IMR-90 (cell line): Measurements from ENCODE around the gene MB21D2. TPM values are rescaled to one million over a fixed set of nuclear protein-coding genes. Genes with fewer than 3 reads are reported as not detected.
A peak's percentile ranks its signal among the peaks of the same experiment; 100 is the strongest.

Experiments used
- ATAC-seq: fragments of 200-7000 bp; cut with Tn5 transposase; 2 replicates; pipeline ENCODE4 v1.9.1; 2020; ENCODE audit warnings: low read depth, mild to moderate bottlenecking, moderate library complexity
- BruUV-seq: library from RNA; stranded (reverse); fragments of 400-500 nt; replicated peaks from 2 replicates; lab custom pipeline; 2021; lab: Mats Ljungman, UMichigan
- CTCF ChIA-PET: fragments of 300-600 bp; formaldehyde crosslinking; extraction: SDS; loops from one replicate; lab custom pipeline; 2021; ENCODE audit warnings: antibody characterized with exemption; lab: Yijun Ruan, JAX
- POLR2A ChIA-PET: fragments of 300-600 bp; sonication (Branson Sonifier 250); formaldehyde crosslinking; loops from one replicate; lab custom pipeline; 2022; ENCODE audit warnings: antibody characterized with exemption; ENCODE audit not compliant: unreplicated experiment; lab: Charles Lee
- DNase-seq: peaks from one replicate; pipeline ENCODE4 v3.0.0; 2013
- H2AFZ ChIP-seq: replicated peaks from 2 replicates; pipeline ENCODE3; 2013; ENCODE audit warnings: low read length, mild to moderate bottlenecking; ENCODE audit not compliant: poor library complexity
- H2AK5ac ChIP-seq: 2 replicates; pipeline ENCODE4 v1.6.1; 2013; ENCODE audit warnings: low read depth, low read length, inconsistent platforms
- H2AK9ac ChIP-seq: replicated peaks from 2 replicates; pipeline ENCODE3; 2013; ENCODE audit warnings: mild to moderate bottlenecking, low read depth, low read length, moderate library complexity; ENCODE audit not compliant: poor library complexity
- H2BK120ac ChIP-seq: 2 replicates; pipeline ENCODE4 v1.6.1; 2013; ENCODE audit warnings: low read depth, low read length, inconsistent platforms
- H2BK15ac ChIP-seq: 3 replicates; pipeline ENCODE4 v1.6.1; 2013; ENCODE audit warnings: low read depth, low read length, inconsistent platforms
- H2BK20ac ChIP-seq: 2 replicates; pipeline ENCODE4 v1.6.1; 2013; ENCODE audit warnings: low read depth, mild to moderate bottlenecking, inconsistent platforms, low read length, moderate library complexity
- H2BK5ac ChIP-seq: 2 replicates; pipeline ENCODE4 v1.6.1; 2013; ENCODE audit warnings: mild to moderate bottlenecking, low read depth, low read length, inconsistent platforms; ENCODE audit not compliant: poor library complexity, severe bottlenecking
- H3K14ac ChIP-seq: replicated peaks from 2 replicates; pipeline ENCODE4 v1.6.1; 2013; ENCODE audit warnings: low read depth, low read length, inconsistent platforms
- H3K18ac ChIP-seq: 2 replicates; pipeline ENCODE4 v1.6.1; 2013; ENCODE audit warnings: low read depth, low read length, control low read depth
- H3K23ac ChIP-seq: 2 replicates; pipeline ENCODE4 v1.6.1; 2013; ENCODE audit warnings: low read depth, low read length, inconsistent platforms
- H3K27ac ChIP-seq: 2 replicates; pipeline ENCODE4 v1.5.1; 2013; ENCODE audit warnings: mild to moderate bottlenecking, control low read depth, low read length; ENCODE audit not compliant: insufficient read depth
- H3K27me3 ChIP-seq: 2 replicates; pipeline ENCODE4 v1.6.1; 2013; ENCODE audit warnings: low read length; ENCODE audit not compliant: control insufficient read depth, insufficient read depth
- H3K36me3 ChIP-seq: 2 replicates; pipeline ENCODE4 v1.6.1; 2013; ENCODE audit warnings: low read length, mixed read lengths; ENCODE audit not compliant: control insufficient read depth, insufficient read depth
- H3K4ac ChIP-seq: 2 replicates; pipeline ENCODE4 v1.6.1; 2013; ENCODE audit warnings: low read depth, low read length, inconsistent platforms
- H3K4me1 ChIP-seq: 2 replicates; pipeline ENCODE4 v1.6.1; 2013; ENCODE audit warnings: low read length, mixed read lengths; ENCODE audit not compliant: control insufficient read depth, insufficient read depth
- H3K4me2 ChIP-seq: 2 replicates; pipeline ENCODE4 v1.6.1; 2013; ENCODE audit warnings: low read depth, mild to moderate bottlenecking, control low read depth, low read length, moderate library complexity
- H3K4me3 ChIP-seq: 2 replicates; pipeline ENCODE4 v1.5.1; 2013; ENCODE audit warnings: low read depth, mild to moderate bottlenecking, control low read depth, low read length, moderate library complexity; ENCODE audit not compliant: insufficient read depth
- H3K56ac ChIP-seq: 2 replicates; pipeline ENCODE4 v1.6.1; 2013; ENCODE audit warnings: low read length, inconsistent platforms; ENCODE audit not compliant: insufficient read depth; ENCODE audit errors: extremely low read depth
- H3K79me1 ChIP-seq, 2 experiments: 2 replicates each; pipeline ENCODE4 v1.6.1; 2013; ENCODE audit warnings: low read length in 2 of 2, inconsistent platforms in 1 of 2, low read depth in 1 of 2
- H3K9ac ChIP-seq: 2 replicates; pipeline ENCODE4 v1.6.1; 2013; ENCODE audit warnings: low read depth, low read length, control low read depth
- H3K9me1 ChIP-seq: 2 replicates; pipeline ENCODE4 v1.6.1; 2013; ENCODE audit warnings: low read length, inconsistent platforms; ENCODE audit not compliant: insufficient read depth
- H3K9me3 ChIP-seq: 2 replicates; pipeline ENCODE4 v1.6.1; 2013; ENCODE audit warnings: low read length; ENCODE audit not compliant: control insufficient read depth, insufficient read depth
- H4K20me1 ChIP-seq: 2 replicates; pipeline ENCODE4 v1.6.1; 2013; ENCODE audit warnings: low read length, inconsistent platforms; ENCODE audit not compliant: insufficient read depth
- H4K5ac ChIP-seq: 2 replicates; pipeline ENCODE4 v1.6.1; 2013; ENCODE audit warnings: mild to moderate bottlenecking, low read depth, low read length, control low read depth
- H4K8ac ChIP-seq, 2 experiments: 2 replicates each; pipeline ENCODE4 v1.6.1; 2013; ENCODE audit warnings: low read depth in 2 of 2, low read length in 2 of 2, control low read depth in 1 of 2, inconsistent platforms in 1 of 2
- H4K91ac ChIP-seq: 2 replicates; pipeline ENCODE4 v1.6.1; 2013; ENCODE audit warnings: low read depth, low read length, inconsistent platforms; ENCODE audit not compliant: insufficient read depth
- BHLHE40 ChIP-seq: fragments of 150-350 bp; IDR thresholded peaks from 2 replicates; pipeline ENCODE4 v1.6.1; 2016; ENCODE audit warnings: mild to moderate bottlenecking, low read depth, low read length
- CEBPB ChIP-seq: IDR thresholded peaks from 2 replicates; pipeline ENCODE4 v1.6.1; 2012; ENCODE audit warnings: low read depth, low read length, improper control_type of control experiment
- CHD1 ChIP-seq: IDR thresholded peaks from 2 replicates; pipeline ENCODE4 v1.6.1; 2012; ENCODE audit warnings: low read depth, low read length, improper control_type of control experiment
- CTCF ChIP-seq: conservative IDR thresholded peaks from 2 replicates; pipeline ENCODE4 v1.5.1; 2012; ENCODE audit warnings: mild to moderate bottlenecking, low read depth, low read length, improper control_type of control experiment
- ELK1 ChIP-seq: fragments of 150-350 bp; IDR thresholded peaks from 2 replicates; pipeline ENCODE4 v1.6.1; 2016; ENCODE audit warnings: low read depth, mild to moderate bottlenecking, low read length, moderate library complexity, borderline replicate concordance
- MAFK ChIP-seq: IDR thresholded peaks from 2 replicates; pipeline ENCODE4 v1.6.1; 2012; ENCODE audit warnings: low read depth, low read length, improper control_type of control experiment
- MXI1 ChIP-seq: IDR thresholded peaks from 2 replicates; pipeline ENCODE4 v1.6.1; 2012; ENCODE audit warnings: low read depth, mild to moderate bottlenecking, low read length, moderate library complexity, borderline replicate concordance
- NFE2L2 ChIP-seq: fragments of 150-350 bp; IDR thresholded peaks from 2 replicates; pipeline ENCODE4 v1.6.1; 2016; ENCODE audit warnings: low read depth, mild to moderate bottlenecking, low read length
- POLR2A ChIP-seq: IDR thresholded peaks from 2 replicates; pipeline ENCODE4 v1.6.1; 2012; ENCODE audit warnings: mild to moderate bottlenecking, low read depth, low read length
- RAD21 ChIP-seq: IDR thresholded peaks from 2 replicates; pipeline ENCODE4 v1.6.1; 2012; ENCODE audit warnings: low read length, improper control_type of control experiment
- RCOR1 ChIP-seq: IDR thresholded peaks from 2 replicates; pipeline ENCODE4 v1.6.1; 2012; ENCODE audit warnings: mild to moderate bottlenecking, low read length, improper control_type of control experiment; ENCODE audit not compliant: insufficient replicate concordance
- RFX5 ChIP-seq: IDR thresholded peaks from 2 replicates; pipeline ENCODE4 v1.8.0; 2012; ENCODE audit warnings: low read depth, mild to moderate bottlenecking, low read length, moderate library complexity
- SMC3 ChIP-seq: fragments of 150-350 bp; IDR thresholded peaks from 2 replicates; pipeline ENCODE4 v1.6.1; 2016; ENCODE audit warnings: low read depth, mild to moderate bottlenecking, antibody characterized with exemption, low read length, moderate library complexity
- USF2 ChIP-seq: fragments of 150-350 bp; IDR thresholded peaks from 2 replicates; pipeline ENCODE4 v1.6.1; 2017; ENCODE audit warnings: mild to moderate bottlenecking, antibody characterized with exemption, low read length, low read depth
- WGBS, 2 experiments: methylation state at CpG; one replicate each; pipeline versions ENCODE4 v1.1.5 to v1.1.7; 2013; ENCODE audit warnings: missing lambda C conversion rate in 2 of 2; ENCODE audit not compliant: insufficient read length in 1 of 2; ENCODE audit errors: extremely low coverage in 2 of 2; 5-methylcytosine and 5-hydroxymethylcytosine counted together
- dilution Hi-C: fragments of 300-500 bp; cut with HindIII; formaldehyde crosslinking; loops from one replicate; pipeline ENCODE4 v1.14.3; 2018; ENCODE audit warnings: low sequenced_read_pairs; ENCODE audit not compliant: unreplicated experiment
- in situ Hi-C: fragments of 300-500 bp; cut with MboI; formaldehyde crosslinking; loops from 3 replicates; pipeline ENCODE4 v1.14.3; 2019; ENCODE audit warnings: low sequenced_read_pairs, inconsistent platforms, mixed read lengths
- intact Hi-C: fragments of 100-400 bp; cut with micrococcal nuclease; formaldehyde crosslinking; loops from 2 replicates; pipeline ENCODE4 v1.10.0; 2022
- polyA plus RNA-seq, 3 experiments: library from polyadenylated mRNA; depleted of rRNA; stranded (reverse); fragments of >200 nt; gene quantifications; 2 replicates each; pipeline ENCODE4 v1.2.3, GENCODE V29; 2012; ENCODE audit warnings: low replicate concordance in 1 of 3
- total RNA-seq: library from RNA; depleted of rRNA; stranded (reverse); fragments of >200 nt; gene quantifications from 2 replicates; pipeline ENCODE4 v1.2.3, GENCODE V29; 2012

Gene MB21D2
- total and polyA plus RNA-seq, 2 of the 4 experiments (the other 2 are of a cell fraction), result 13.6 to 44.8 TPM

GRCh38 chr3:192812743-192813383, 104.8 kb downstream of the MB21D2 start:
- H4K91ac ChIP-seq, result no peak overlapping the region
- ATAC-seq (peak; percentile 85), DNase-seq (peak; percentile 70)
- H2AK5ac ChIP-seq, result no peak overlapping the region
- no peak overlapping the region for H3K4ac ChIP-seq
- H4K8ac ChIP-seq, result no peak overlapping the region
- no peak overlapping the region for H3K18ac ChIP-seq
- no peak overlapping the region for H3K56ac ChIP-seq
- dilution Hi-C loops (no loop called here), intact Hi-C loops (loop anchor here (1.0 to 5.0 kb wide), 4 partner anchors 228 to 759 kb away; partner anchors contain the start of gene PLAAT1), in situ Hi-C loops (loop anchor here (5.0 to 10.0 kb wide), 2 partner anchors 652 to 759 kb away; no protein-coding TSS in a partner anchor)
- H2BK15ac ChIP-seq, result no peak overlapping the region
- H3K14ac ChIP-seq, result no peak overlapping the region
- no peak overlapping the region for H3K4me3 ChIP-seq
- H3K27me3 ChIP-seq, result no peaks in the 10 kb centered on the region
- H3K4me2 ChIP-seq, result no peak overlapping the region
- H3K23ac ChIP-seq, result no peak overlapping the region
- no peak overlapping the region for H2AFZ ChIP-seq
- no peaks in the 10 kb centered on the region for H3K9me3 ChIP-seq
- POLR2A ChIA-PET, result interaction anchor here (0.6 kb wide), 1 partner anchor 102 kb away, joined by 6 read pairs; no protein-coding TSS in a partner anchor
- TF ChIP-seq ELK1, result no peak
- no peak for TF ChIP-seq POLR2A
- TF ChIP-seq RFX5, result no peak
- no peak for TF ChIP-seq CEBPB
- TF ChIP-seq SMC3, result peak; percentile 66
- no peak for TF ChIP-seq RCOR1
- TF ChIP-seq MAFK, result no peak
- no peak for TF ChIP-seq BHLHE40
- no peak for TF ChIP-seq NFE2L2
- TF ChIP-seq CHD1, result no peak
- peak; percentile 77 for TF ChIP-seq RAD21
- TF ChIP-seq MXI1, result no peak
- peak; percentile 78 for TF ChIP-seq CTCF
- no peak for TF ChIP-seq USF2
- H4K5ac ChIP-seq, result no peak overlapping the region
- H3K79me1 ChIP-seq, result peaks cover 30 to 39% of the 10 kb centered on the region in 2 experiments
- H2BK20ac ChIP-seq, result no peak overlapping the region
- peaks cover 9% of the 10 kb centered on the region; the same call in 1 of the 2 replicates for H3K9me1 ChIP-seq
- peaks cover 8% of the 10 kb centered on the region; the same call in 1 of the 2 replicates for H4K20me1 ChIP-seq
- H3K36me3 ChIP-seq, result no peaks in the 10 kb centered on the region
- H3K4me1 ChIP-seq, result peaks cover 8% of the 10 kb centered on the region
- H3K9ac ChIP-seq, result no peak overlapping the region
- no TSS peak for BruUV-seq
- H2BK120ac ChIP-seq, result no peak overlapping the region
- H3K27ac ChIP-seq, result no peak overlapping the region
- no peak overlapping the region for H2AK9ac ChIP-seq
- CTCF ChIA-PET, result interaction anchor here (0.7 to 2.9 kb wide), 16 partner anchors 9 to 761 kb away, joined by 3 to 26 read pairs (median 3); no protein-coding TSS in a partner anchor
- WGBS, 2 experiments, result no CpG with 5 or more reads among the region's 4 CpGs
- no peak overlapping the region for H2BK5ac ChIP-seq
